Measurements from ENCODE around the gene GAMT. TPM values are rescaled to one million over a fixed set of nuclear protein-coding genes. Genes with fewer than 3 reads are reported as not detected.

GAMT gene
- total RNA-seq, 1 experiment from 2014 or later = 27.3 TPM

GRCh38 chr19:1445185-1445931, 44.0 kb upstream of the GAMT start:
- Histone ChIP-seq H2AFZ (no peak overlapping the region), H4K20me1 (ENCODE audit: insufficient read depth) (peaks cover 24% of the 10 kb centered on the region), H3K27me3 (ENCODE audit: insufficient read depth, low read depth) (no peaks in the 10 kb centered on the region), H3K79me2 (ENCODE audit: low read depth) (peaks cover 19% of the 10 kb centered on the region), H3K4me1 (replicated peaks; ENCODE audit: insufficient read depth) (peaks cover 16% of the 10 kb centered on the region), H3K36me3 (ENCODE audit: low read depth) (peaks cover 8% of the 10 kb centered on the region), H3K4me2 (peak overlapping the region; percentile 72), H3K4me3 (peak overlapping the region; percentile 51; the same call in 1 of the 2 replicates), H3F3A (ENCODE audit: insufficient read depth, low read depth) (peaks cover 46% of the 10 kb centered on the region), H3K27ac (no peak overlapping the region), H3K9me2 (ENCODE audit: insufficient read depth) (no peaks in the 10 kb centered on the region), H3K9me3 (ENCODE audit: insufficient read depth, low read depth) (no peaks in the 10 kb centered on the region)
- DNase-seq = peak; percentile 40 to 64
- no peak for TF ChIP-seq EZH2 (IDR thresholded peaks at IDR 0.05; ENCODE audit: low read depth)
- TF ChIP-seq CTCF (conservative IDR thresholded peaks at IDR 0.05) = peak; percentile 73
- intact Hi-C loops (cut with micrococcal nuclease; ENCODE audit: unreplicated experiment) = loop anchor here (2.0 kb wide), 1 partner anchor 45 kb away; the partner anchor contains the start of genes PCSK4 and REEP6
- CTCF ChIA-PET = no interaction called here
- BruUV-seq (replicated peaks) = no TSS peak
- POLR2A ChIA-PET (ENCODE audit: unreplicated experiment) = no interaction called here

DNA sequence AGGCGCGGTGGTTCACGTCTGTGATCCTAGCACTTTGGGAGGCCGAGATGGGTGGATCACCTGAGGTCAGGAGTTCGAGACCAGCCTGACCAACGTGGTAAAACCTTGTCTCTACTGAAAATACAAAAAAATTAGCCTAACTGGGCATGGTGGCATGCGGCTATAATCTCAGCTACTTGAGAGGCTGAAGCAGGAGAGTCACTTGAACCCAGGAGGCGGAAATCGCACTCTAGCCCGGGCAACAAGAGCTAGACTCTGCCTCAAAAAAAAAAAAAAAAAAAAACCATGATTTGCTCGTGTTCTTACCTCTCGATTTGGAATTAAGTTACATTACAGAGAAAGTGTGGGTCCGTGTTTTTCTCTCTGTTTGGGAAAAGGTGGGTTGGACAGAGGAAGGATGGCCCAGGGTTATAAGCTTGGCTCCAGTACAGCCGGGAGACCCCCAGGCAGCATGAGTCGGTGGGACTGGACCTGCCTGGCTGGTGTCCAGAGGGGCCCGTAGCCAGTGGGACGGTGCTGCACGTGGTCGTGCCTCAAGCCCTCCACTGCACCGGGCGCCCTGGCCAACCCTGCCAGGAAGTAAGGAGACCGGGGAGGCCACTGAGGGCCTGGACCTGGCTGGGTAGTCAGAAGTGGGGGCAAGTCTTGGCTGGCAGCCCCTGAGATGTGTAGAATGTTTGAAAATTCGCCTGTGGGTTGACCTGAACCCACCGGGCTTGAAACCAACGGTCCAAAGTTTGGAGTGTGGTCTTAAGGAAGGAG, 40.5 kb upstream of the GAMT start:
- Histone ChIP-seq H3K4me3 (no peak overlapping the region), H3K27me3 (ENCODE audit: insufficient read depth, low read depth) (no peaks in the 10 kb centered on the region), H2AFZ (no peak overlapping the region), H3K9me3 (ENCODE audit: insufficient read depth, low read depth) (no peaks in the 10 kb centered on the region), H3K27ac (no peak overlapping the region; the same call in 1 of the 2 replicates), H3K9me2 (ENCODE audit: insufficient read depth) (no peaks in the 10 kb centered on the region), H3K36me3 (ENCODE audit: low read depth) (peaks cover 10% of the 10 kb centered on the region), H3K4me2 (no peak overlapping the region), H3K79me2 (ENCODE audit: low read depth) (peaks cover 40% of the 10 kb centered on the region), H3F3A (ENCODE audit: insufficient read depth, low read depth) (peaks cover 65% of the 10 kb centered on the region), H3K4me1 (replicated peaks; ENCODE audit: insufficient read depth) (peaks cover 19% of the 10 kb centered on the region), H4K20me1 (ENCODE audit: insufficient read depth) (peaks cover 39% of the 10 kb centered on the region)
- no peak for DNase-seq
- BruUV-seq (replicated peaks) = no TSS peak
- TF ChIP-seq CTCF (conservative IDR thresholded peaks at IDR 0.05) = no peak
- no peak for TF ChIP-seq EZH2 (IDR thresholded peaks at IDR 0.05; ENCODE audit: low read depth)
- POLR2A ChIA-PET (ENCODE audit: unreplicated experiment) = no interaction called here
- CTCF ChIA-PET = no interaction called here
- intact Hi-C loops (cut with micrococcal nuclease; ENCODE audit: unreplicated experiment) = no loop called here

GRCh38 chr19:1441022-1441426, 39.7 kb upstream of the GAMT start:
- POLR2A ChIA-PET (ENCODE audit: unreplicated experiment) = no interaction called here

More at GRCh38 chr19:1441022-1441426, 39.7 kb upstream of the GAMT start:
- no peak for DNase-seq
- CTCF ChIA-PET = no interaction called here
- no peak overlapping the region for H2AFZ ChIP-seq
- peak overlapping the region; percentile 90; the same call in 1 of the 2 replicates for H3K4me2 ChIP-seq
- peaks cover 19% of the 10 kb centered on the region for H3K4me1 ChIP-seq (replicated peaks; ENCODE audit: insufficient read depth)
- peak overlapping the region; percentile 76; the same call in 1 of the 2 replicates for H3K4me3 ChIP-seq
- no TSS peak for BruUV-seq (replicated peaks)
- H3F3A ChIP-seq (ENCODE audit: insufficient read depth, low read depth) = peaks cover 72% of the 10 kb centered on the region
- no peaks in the 10 kb centered on the region for H3K9me3 ChIP-seq (ENCODE audit: insufficient read depth, low read depth)
- H3K27ac ChIP-seq = no peak overlapping the region; the same call in 1 of the 2 replicates
- H3K9me2 ChIP-seq (ENCODE audit: insufficient read depth) = no peaks in the 10 kb centered on the region
- H3K27me3 ChIP-seq (ENCODE audit: insufficient read depth, low read depth) = no peaks in the 10 kb centered on the region
- intact Hi-C loops (cut with micrococcal nuclease; ENCODE audit: unreplicated experiment) = no loop called here
- H3K36me3 ChIP-seq (ENCODE audit: low read depth) = peaks cover 10% of the 10 kb centered on the region
- H3K79me2 ChIP-seq (ENCODE audit: low read depth) = peaks cover 40% of the 10 kb centered on the region
- H4K20me1 ChIP-seq (ENCODE audit: insufficient read depth) = peaks cover 39% of the 10 kb centered on the region
- TF ChIP-seq CTCF (conservative IDR thresholded peaks at IDR 0.05) (no peak), EZH2 (IDR thresholded peaks at IDR 0.05; ENCODE audit: low read depth) (no peak)

Measured in PC-9 (cell line).